HUES6 (cell line): ENCODE results near the gene TP53BP2.
"Not testable (repeated sequence)": the region's sequence is repeated elsewhere in the genome, so short reads cannot be mapped to it uniquely, and the experiment has no call there.

Experiments
- H3K27ac ChIP-seq: 2 replicates; pipeline ENCODE4 v1.7.0; 2013; ENCODE audit warnings: low read depth, mild to moderate bottlenecking, low read length, inconsistent platforms
- H3K27me3 ChIP-seq: 2 replicates; pipeline ENCODE4 v1.6.1; 2013; ENCODE audit warnings: low read length; ENCODE audit not compliant: control insufficient read depth, insufficient read depth
- H3K36me3 ChIP-seq: 2 replicates; pipeline ENCODE4 v1.6.1; 2013; ENCODE audit warnings: low read length; ENCODE audit not compliant: control insufficient read depth, insufficient read depth
- H3K4me1 ChIP-seq: 2 replicates; pipeline ENCODE4 v1.6.1; 2013; ENCODE audit warnings: low read length; ENCODE audit not compliant: control insufficient read depth, insufficient read depth
- H3K4me3 ChIP-seq: 2 replicates; pipeline ENCODE4 v1.5.1; 2013; ENCODE audit warnings: low read depth, low read length
- H3K9ac ChIP-seq: one replicate; pipeline ENCODE4 v1.6.1; 2013; ENCODE audit warnings: mild to moderate bottlenecking, low read length
- H3K9me3 ChIP-seq: 2 replicates; pipeline ENCODE4 v1.6.1; 2013; ENCODE audit warnings: low read depth, low read length; ENCODE audit not compliant: control insufficient read depth, insufficient read depth

Gene TP53BP2

DNA sequence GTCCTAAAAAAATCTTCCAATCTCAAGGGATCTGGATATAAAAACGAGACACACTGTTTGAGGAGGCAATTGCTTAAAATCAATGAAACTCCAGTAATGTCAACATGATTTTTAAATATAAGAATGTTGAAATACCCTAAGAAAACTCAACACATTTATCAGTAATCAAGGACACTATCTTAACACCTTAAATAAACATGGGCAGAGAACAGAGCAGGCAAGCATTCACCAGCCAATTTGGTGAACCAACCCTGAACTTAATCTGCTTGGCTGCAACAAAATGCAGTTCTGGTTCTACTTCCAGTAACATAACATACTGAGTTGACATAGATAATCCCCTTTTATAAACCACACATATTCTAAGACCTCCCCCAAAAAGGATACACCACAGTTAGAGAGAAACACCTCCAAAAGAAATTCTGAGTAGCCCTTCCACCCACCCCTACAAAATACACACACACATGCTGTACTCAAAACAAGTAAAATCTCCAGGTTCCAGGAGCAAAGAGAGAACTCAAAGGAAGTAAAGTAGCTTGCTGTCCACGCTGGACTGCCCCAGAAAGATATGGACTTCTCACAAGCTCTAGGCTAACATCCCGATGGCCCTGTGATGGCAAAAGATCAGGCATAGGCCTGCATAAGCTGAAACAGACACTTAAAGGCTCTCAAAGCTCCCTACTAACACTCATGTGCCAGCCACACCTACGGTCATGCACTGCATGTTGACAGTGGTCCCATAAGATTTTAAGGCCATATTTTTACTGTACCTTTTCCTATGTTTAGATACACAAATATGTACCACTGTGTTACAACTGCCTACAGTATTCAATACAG is 30.5 kb downstream of the TP53BP2 start:
- Histone ChIP-seq H3K9me3 (no peaks in the 10 kb centered on the region), H3K4me3 (no peak overlapping the region), H3K4me1 (peaks cover 7% of the 10 kb centered on the region; the same call in 1 of the 2 replicates), H3K9ac (no peak overlapping the region), H3K36me3 (peaks cover 42% of the 10 kb centered on the region), H3K27me3 (no peaks in the 10 kb centered on the region), H3K27ac (no peak overlapping the region)

DNA sequence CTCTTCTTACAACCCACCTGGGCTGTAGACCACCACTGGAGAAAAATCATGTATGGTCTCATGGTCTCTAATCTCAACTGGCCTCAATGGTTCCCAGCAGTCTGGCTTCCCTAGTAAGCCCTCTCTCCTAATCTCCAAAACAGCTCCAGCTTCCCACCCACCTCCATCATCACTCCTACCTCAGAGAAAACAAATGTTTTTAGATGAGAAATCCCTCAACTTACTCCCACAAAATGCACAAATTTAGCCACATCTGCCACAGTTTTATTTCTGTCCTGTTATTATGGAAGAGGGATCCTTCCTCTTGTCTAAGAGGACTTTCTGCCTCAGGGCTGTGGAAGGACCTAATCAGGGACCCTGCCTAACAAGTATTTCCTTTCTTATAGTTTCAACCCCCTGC is 32.1 kb downstream of the TP53BP2 start:
- peaks cover 46% of the 10 kb centered on the region for H3K36me3 ChIP-seq
- H3K9me3 ChIP-seq: no peaks in the 10 kb centered on the region
- H3K4me3 ChIP-seq: no peak overlapping the region
- H3K27me3 ChIP-seq: no peaks in the 10 kb centered on the region
- H3K4me1 ChIP-seq: no peaks in the 10 kb centered on the region
- no peak overlapping the region for H3K27ac ChIP-seq
- no peak overlapping the region for H3K9ac ChIP-seq

DNA sequence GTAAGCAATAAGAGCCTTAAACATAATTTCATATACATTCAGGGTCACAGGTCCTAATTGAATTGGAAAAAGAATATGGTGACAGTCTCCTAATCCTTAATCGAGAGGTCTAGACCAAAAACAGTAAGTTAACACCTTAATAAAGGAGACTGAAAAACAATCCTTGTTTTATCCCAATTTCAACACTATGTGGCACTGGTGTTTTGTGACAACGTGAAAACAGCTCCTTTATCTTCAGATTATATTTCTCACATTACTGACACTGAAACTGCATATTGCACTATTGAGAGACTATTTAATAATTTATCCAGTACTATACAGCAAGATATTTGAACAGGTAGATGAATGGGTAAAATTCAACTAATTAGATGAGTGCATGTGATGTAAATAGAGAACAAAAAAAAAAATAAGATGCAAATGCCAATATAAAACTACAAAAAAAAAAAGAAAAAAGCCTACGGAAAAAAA is 34.1 kb downstream of the TP53BP2 start:
- H3K36me3 ChIP-seq: peaks cover 56% of the 10 kb centered on the region
- no peak overlapping the region for H3K27ac ChIP-seq
- H3K27me3 ChIP-seq: no peaks in the 10 kb centered on the region
- H3K4me3 ChIP-seq: no peak overlapping the region
- 0 out of 2 replicates have a peak, but pooled peaks cover 3% of the 10 kb centered on the region for H3K9me3 ChIP-seq
- H3K4me1 ChIP-seq: no peaks in the 10 kb centered on the region
- H3K9ac ChIP-seq: no peak overlapping the region

DNA sequence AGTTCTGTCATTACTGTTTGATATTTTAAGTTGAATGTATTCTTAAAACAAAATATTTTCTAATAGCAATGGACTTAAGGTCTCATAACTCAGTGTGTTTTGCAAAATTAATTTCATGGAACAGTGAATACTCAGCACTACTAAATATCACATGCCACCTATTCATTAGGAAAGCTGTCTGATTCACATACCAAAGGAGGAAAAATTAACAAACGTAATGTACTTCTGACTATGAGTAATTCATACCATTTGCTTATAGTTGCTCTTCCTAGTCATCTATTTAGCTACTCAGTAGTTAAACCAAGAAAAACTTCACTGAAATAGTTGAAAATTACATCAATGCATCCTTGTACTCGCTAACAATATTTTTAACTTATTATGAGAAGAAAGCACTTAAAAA is 35.2 kb downstream of the TP53BP2 start:
- H3K9me3 ChIP-seq: 0 out of 2 replicates have a peak, but pooled peaks cover 3% of the 10 kb centered on the region
- H3K27ac ChIP-seq: no peak overlapping the region
- H3K9ac ChIP-seq: no peak overlapping the region
- no peaks in the 10 kb centered on the region for H3K4me1 ChIP-seq
- no peaks in the 10 kb centered on the region for H3K27me3 ChIP-seq
- peaks cover 65% of the 10 kb centered on the region for H3K36me3 ChIP-seq
- H3K4me3 ChIP-seq: no peak overlapping the region

DNA sequence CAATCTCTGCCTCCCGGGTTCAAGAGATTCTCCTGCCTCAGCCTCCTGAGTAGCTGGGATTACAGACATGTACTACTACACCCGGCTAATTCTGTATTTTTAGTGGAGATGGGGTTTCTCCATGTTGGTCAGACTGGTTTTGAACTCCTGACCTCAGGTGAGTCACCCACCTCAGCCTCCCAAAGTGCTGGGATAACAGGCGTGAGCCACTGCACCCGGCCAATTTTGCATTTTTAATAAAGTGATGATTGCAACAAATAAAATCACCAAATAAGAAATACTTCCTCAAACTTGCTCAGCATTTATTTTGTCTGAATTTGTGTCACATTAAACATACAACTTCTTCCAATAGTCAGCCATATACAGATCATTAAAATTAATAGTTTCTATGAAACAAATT is 35.8 kb downstream of the TP53BP2 start:
- H3K27me3 ChIP-seq, H3K27ac ChIP-seq, H3K9ac ChIP-seq, H3K9me3 ChIP-seq, H3K4me3 ChIP-seq, H3K4me1 ChIP-seq: not testable (repeated sequence)
- H3K36me3 ChIP-seq: peaks cover 70% of the 10 kb centered on the region

DNA sequence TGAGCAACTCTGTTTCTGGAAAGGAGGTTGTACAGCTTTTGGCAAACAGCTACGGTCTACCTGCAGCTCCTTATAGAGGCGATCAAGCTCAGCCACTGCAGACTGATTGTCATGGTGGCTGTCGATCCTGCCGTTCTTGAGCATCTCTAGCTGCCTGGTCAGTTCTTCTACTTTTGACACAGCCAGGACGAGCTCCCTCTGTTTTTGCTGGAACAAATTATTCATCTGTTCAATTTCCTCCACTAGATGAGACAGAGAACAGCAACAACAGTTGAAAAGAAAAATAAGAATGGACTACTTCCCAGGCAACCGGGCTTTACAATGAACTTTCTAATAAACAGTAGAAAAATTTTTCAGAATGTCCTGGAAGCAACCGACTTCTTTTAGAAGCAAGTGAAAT is 42.5 kb downstream of the TP53BP2 start:
- no peak overlapping the region for H3K4me3 ChIP-seq
- H3K36me3 ChIP-seq: peaks cover 89% of the 10 kb centered on the region
- H3K4me1 ChIP-seq: no peaks in the 10 kb centered on the region
- no peak overlapping the region for H3K27ac ChIP-seq
- H3K9me3 ChIP-seq: 0 out of 2 replicates have a peak, but pooled peaks cover 3% of the 10 kb centered on the region
- no peak overlapping the region for H3K9ac ChIP-seq
- H3K27me3 ChIP-seq: no peaks in the 10 kb centered on the region

DNA sequence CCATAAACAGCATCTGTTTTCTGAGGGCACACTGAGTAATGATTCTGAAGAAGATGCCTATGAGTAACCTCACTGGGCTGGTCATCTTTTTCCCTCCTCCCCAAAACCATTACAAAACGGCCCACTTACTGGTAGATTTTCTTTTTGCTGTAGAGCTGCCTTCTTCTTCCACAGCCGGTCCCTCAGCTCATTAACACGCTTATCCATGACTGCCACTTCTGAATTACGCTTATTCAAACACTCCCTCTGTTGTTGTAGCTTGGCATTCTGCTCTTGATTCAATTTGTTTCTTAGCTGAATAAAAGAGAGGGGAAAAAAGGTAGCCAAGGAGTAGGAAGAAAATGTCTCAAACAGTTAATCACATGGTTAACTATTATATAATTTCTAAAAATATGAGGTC is 43.1 kb downstream of the TP53BP2 start:
- Histone ChIP-seq H3K27ac (no peak overlapping the region), H3K4me3 (no peak overlapping the region), H3K9ac (no peak overlapping the region), H3K9me3 (no peaks in the 10 kb centered on the region), H3K36me3 (peaks cover 90% of the 10 kb centered on the region), H3K27me3 (no peaks in the 10 kb centered on the region), H3K4me1 (no peaks in the 10 kb centered on the region)

DNA sequence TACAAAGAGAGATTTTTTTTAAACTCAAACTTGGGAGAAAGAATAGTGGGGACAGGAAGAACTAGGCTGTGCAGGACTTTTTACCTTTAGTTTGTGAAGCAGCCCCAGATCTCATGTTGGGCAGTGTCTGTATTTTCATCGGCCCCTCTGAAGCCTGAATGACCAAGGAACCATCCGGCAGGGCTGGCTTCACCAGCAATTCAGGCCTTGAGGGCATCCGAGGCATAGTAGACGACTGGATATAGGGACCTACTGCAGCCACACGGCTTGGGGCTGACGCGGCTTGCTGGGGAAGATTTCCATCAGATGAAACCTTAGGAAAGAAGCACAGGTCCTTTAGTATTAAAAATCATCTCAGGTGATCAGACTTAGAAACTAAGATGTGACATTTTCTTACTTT is 43.7 kb downstream of the TP53BP2 start:
- H3K9me3 ChIP-seq: no peaks in the 10 kb centered on the region
- H3K9ac ChIP-seq: no peak overlapping the region
- H3K4me3 ChIP-seq: no peak overlapping the region
- H3K27ac ChIP-seq: no peak overlapping the region
- no peaks in the 10 kb centered on the region for H3K27me3 ChIP-seq
- H3K36me3 ChIP-seq: peaks cover 90% of the 10 kb centered on the region
- no peaks in the 10 kb centered on the region for H3K4me1 ChIP-seq

DNA sequence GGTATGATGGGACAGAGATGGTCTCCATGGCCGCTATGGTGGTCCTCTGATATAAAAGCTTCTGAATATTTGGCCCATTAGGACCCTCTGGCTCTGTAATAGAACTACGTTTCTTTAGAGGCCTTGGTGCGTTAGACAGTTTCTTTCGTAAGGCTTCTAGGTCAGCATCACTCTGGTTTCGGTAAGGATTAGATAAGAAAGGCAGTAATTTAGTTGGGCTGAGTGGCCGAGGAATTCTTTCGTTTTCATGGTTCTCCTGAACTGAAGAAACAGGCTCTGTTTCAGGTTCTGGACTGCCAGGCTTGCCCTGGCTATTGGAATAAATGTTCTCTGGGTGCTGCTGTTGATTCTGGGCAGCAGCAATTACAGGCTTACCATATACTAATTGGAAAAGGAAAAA is 49.5 kb downstream of the TP53BP2 start:
- Histone ChIP-seq H3K4me3 (no peak overlapping the region), H3K4me1 (no peaks in the 10 kb centered on the region), H3K36me3 (peaks cover 81% of the 10 kb centered on the region), H3K9me3 (no peaks in the 10 kb centered on the region), H3K27me3 (no peaks in the 10 kb centered on the region), H3K9ac (no peak overlapping the region), H3K27ac (no peak overlapping the region)

DNA sequence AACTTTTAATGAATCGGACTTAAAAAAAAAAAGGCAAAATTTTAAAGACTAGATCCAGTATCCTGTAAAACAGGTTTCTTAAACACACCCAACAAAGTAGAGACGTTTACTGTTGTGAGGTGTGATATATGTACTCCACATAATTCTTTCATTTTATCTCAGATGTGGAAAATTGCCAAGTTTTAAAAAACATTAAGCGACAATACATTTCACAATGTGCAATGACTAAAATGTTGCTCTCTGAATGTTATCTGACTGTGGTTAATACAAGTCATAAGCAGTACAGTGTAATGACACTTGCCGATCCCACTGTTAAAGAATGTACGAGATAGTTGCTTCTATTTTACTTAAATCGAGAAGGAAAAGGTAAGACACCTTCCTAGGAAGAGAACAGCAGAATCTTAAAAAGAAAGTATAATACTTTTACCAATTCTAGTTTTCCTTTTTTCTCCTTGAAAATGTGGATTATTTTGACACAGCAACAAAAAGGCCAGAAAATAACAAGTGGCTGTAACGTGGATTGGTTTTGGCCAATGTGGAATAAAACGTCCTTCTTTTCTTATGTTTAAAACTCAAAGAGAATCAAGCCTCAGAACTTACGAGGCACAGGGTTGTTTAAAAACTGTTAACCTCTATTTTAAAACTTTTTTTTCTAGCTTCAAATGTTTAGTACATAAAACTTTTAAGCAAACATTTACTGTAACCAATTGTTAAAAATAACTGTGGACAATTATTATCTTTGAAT is 51.4 kb downstream of the TP53BP2 start:
- Histone ChIP-seq H3K4me3 (no peak overlapping the region), H3K27me3 (no peaks in the 10 kb centered on the region), H3K9me3 (no peaks in the 10 kb centered on the region), H3K27ac (no peak overlapping the region), H3K36me3 (peaks cover 63% of the 10 kb centered on the region), H3K4me1 (no peaks in the 10 kb centered on the region), H3K9ac (no peak overlapping the region)

DNA sequence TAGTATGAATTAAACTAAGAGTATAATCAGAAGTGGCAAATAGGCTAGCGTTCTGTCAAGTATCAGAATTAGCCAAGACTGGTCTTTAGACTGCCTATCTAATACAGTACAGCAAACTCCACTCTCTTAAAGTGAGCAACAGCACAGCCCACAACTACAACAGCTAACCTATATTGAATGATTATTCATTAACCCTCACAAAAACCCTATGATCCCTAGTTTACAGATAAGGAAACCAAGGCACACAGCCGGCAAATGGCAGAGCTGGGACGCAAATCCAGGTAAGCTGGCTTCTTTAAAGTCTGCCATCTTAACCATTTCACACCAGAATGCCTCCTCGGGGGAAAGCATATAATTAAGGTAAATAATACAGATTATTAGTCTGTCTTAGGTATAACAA is 52.0 kb downstream of the TP53BP2 start:
- Histone ChIP-seq H3K9ac (no peak overlapping the region), H3K27me3 (no peaks in the 10 kb centered on the region), H3K4me1 (no peaks in the 10 kb centered on the region), H3K36me3 (peaks cover 64% of the 10 kb centered on the region), H3K4me3 (no peak overlapping the region), H3K27ac (no peak overlapping the region), H3K9me3 (no peaks in the 10 kb centered on the region)
